LNCaP clone FGC (cell line): ENCODE data around the gene SLC5A4.
A peak's percentile ranks its signal among the peaks of the same experiment; 100 is the strongest.

Experiments used
- DNase-seq: peaks from one replicate; pipeline ENCODE4 v3.0.0-alpha.2; 2011; ENCODE audit warnings: low read depth
- H3K4me3 ChIP-seq: 2 replicates; pipeline ENCODE4 v1.5.1; 2011; ENCODE audit warnings: mild to moderate bottlenecking, low read depth, low read length, control low read depth
- CTCF ChIP-seq: IDR thresholded peaks from 2 replicates; pipeline ENCODE4 v1.5.1; 2012; ENCODE audit warnings: mild to moderate bottlenecking; ENCODE audit not compliant: control insufficient read depth, insufficient read depth; ENCODE audit errors: extremely low read depth

Gene SLC5A4

GRCh38 chr22:32205974-32206773, 49.0 kb downstream of the SLC5A4 start:
- no peak for DNase-seq
- no peak for TF ChIP-seq CTCF
- peak overlapping the region; percentile 68 for H3K4me3 ChIP-seq

- DNase-seq: peak; percentile 75
- TF ChIP-seq CTCF: no peak
- H3K4me3 ChIP-seq: peak within 1 kb of the TSS; percentile 68
Observed at GRCh38 chr22:32204856-32205722, 50.1 kb downstream of the SLC5A4 start, which contains the start of gene RFPL2. RFPL2 (minus strand) TSS chr22:32205073; CDS start chr22:32202451, 2,622 bp downstream.

GRCh38 chr22:32204040-32204855, 50.9 kb downstream of the SLC5A4 start:
- H3K4me3 ChIP-seq: peak overlapping the region; percentile 68
- DNase-seq: no peak
- peak; percentile 28 for TF ChIP-seq CTCF

- peak overlapping the region; percentile 68 for H3K4me3 ChIP-seq
- no peak for TF ChIP-seq CTCF
- no peak for DNase-seq
Observed at GRCh38 chr22:32203181-32204039, 51.7 kb downstream of the SLC5A4 start.

GRCh38 chr22:32202539-32203180, 52.5 kb downstream of the SLC5A4 start:
- H3K4me3 ChIP-seq: peak overlapping the region; percentile 68
- peak; percentile 25 for DNase-seq
- TF ChIP-seq CTCF: peak; percentile 83

GRCh38 chr22:32202161-32202538, 53.0 kb downstream of the SLC5A4 start:
- TF ChIP-seq CTCF: no peak
- H3K4me3 ChIP-seq: no peak overlapping the region
- DNase-seq: no peak
